Activated gamma-delta T cell treated with anti-CD3 and anti-CD28 coated beads, Interleukin-2, amount 50 U/mL, for 16 hours (primary cell): ENCODE measurements around the gene APBB2.
"Not testable (repeated sequence)": the region's sequence is repeated elsewhere in the genome, so short reads cannot be mapped to it uniquely, and the experiment has no call there.

Experiments used
- DNase-seq: peaks from one replicate; pipeline ENCODE4 v3.0.0-alpha.2; 2020; ENCODE audit warnings: low read depth

APBB2 gene

GRCh38 chr4:41014158-41014557, 200.2 kb downstream of the APBB2 start:
- DNase-seq, result no peak

GRCh38 chr4:41013746-41014145, 200.6 kb downstream of the APBB2 start:
- no peak for DNase-seq

GRCh38 chr4:41012911-41013310, 201.4 kb downstream of the APBB2 start:
- DNase-seq, result no peak

GRCh38 chr4:41012293-41012692, 202.0 kb downstream of the APBB2 start:
- DNase-seq, result no peak

- no peak for DNase-seq
Measured at GRCh38 chr4:41009411-41009810, 204.9 kb downstream of the APBB2 start.

GRCh38 chr4:41006141-41006540, 208.2 kb downstream of the APBB2 start:
- no peak for DNase-seq

GRCh38 chr4:41002309-41002708, 212.0 kb downstream of the APBB2 start:
- no peak for DNase-seq

- DNase-seq, result no peak
Measured at GRCh38 chr4:41000356-41000755, 214.0 kb downstream of the APBB2 start.

GRCh38 chr4:40998675-40999358, 215.5 kb downstream of the APBB2 start:
- no peak for DNase-seq

GRCh38 chr4:40995850-40996249, 218.5 kb downstream of the APBB2 start:
- DNase-seq, result no peak

GRCh38 chr4:40994321-40994720, 220.0 kb downstream of the APBB2 start:
- not testable (repeated sequence) for DNase-seq

- not testable (repeated sequence) for DNase-seq
Measured at GRCh38 chr4:40993296-40993693, 221.0 kb downstream of the APBB2 start.

GRCh38 chr4:40992472-40993295, 221.7 kb downstream of the APBB2 start:
- DNase-seq, result no peak

- no peak for DNase-seq
Measured at GRCh38 chr4:40991908-40992307, 222.4 kb downstream of the APBB2 start.

GRCh38 chr4:40990899-40991265, 223.5 kb downstream of the APBB2 start:
- DNase-seq, result no peak

GRCh38 chr4:40990236-40990898, 224.0 kb downstream of the APBB2 start:
- DNase-seq, result no peak

- no peak for DNase-seq
Measured at GRCh38 chr4:40987151-40987550, 227.2 kb downstream of the APBB2 start.

GRCh38 chr4:40986375-40986774, 228.0 kb downstream of the APBB2 start:
- DNase-seq, result no peak

- DNase-seq, result no peak
Measured at GRCh38 chr4:40984051-40984450, 230.3 kb downstream of the APBB2 start.

- no peak for DNase-seq
Measured at GRCh38 chr4:40980318-40980883, 233.9 kb downstream of the APBB2 start.

- DNase-seq, result no peak
Measured at GRCh38 chr4:40978548-40978947, 235.8 kb downstream of the APBB2 start.

- no peak for DNase-seq
Measured at GRCh38 chr4:40976343-40976742, 238.0 kb downstream of the APBB2 start.

- DNase-seq, result no peak
Measured at GRCh38 chr4:40972722-40973121, 241.6 kb downstream of the APBB2 start.
